HepG2 (cell line): ENCODE results near the gene FAM43B. TPM values are rescaled to one million over a fixed set of nuclear protein-coding genes. Genes with fewer than 3 reads are reported as not detected.

Source experiments
- ASH2L ChIP-seq: fragments of 300-600, 200-600 bp; sonication (generic); IDR thresholded peaks from 2 replicates; pipeline ENCODE4 v1.7.0; 2017; ENCODE audit warnings: low read depth, mild to moderate bottlenecking, moderate library complexity, mixed read lengths, low read length; ENCODE audit not compliant: insufficient read length
- ATAD3A ChIP-seq: sonication (generic); formaldehyde crosslinking; IDR thresholded peaks from 2 replicates; pipeline ENCODE4 v1.4.0; 2020; ENCODE audit warnings: missing genetic modification reagents
- ATF1 ChIP-seq: IDR thresholded peaks from 2 replicates; pipeline ENCODE4 v1.6.1; 2016; ENCODE audit warnings: mild to moderate bottlenecking, control low read depth
- DNMT1 ChIP-seq: sonication (generic); formaldehyde crosslinking; IDR thresholded peaks from 2 replicates; pipeline ENCODE4 v1.5.1; 2020; ENCODE audit warnings: mild to moderate bottlenecking, missing genetic modification reagents
- ELF3 ChIP-seq: IDR thresholded peaks from 2 replicates; pipeline ENCODE4 v1.6.1; 2016; ENCODE audit warnings: missing genetic modification reagents, missing compliant biosample characterization
- FIP1L1 ChIP-seq: fragments of 200-400 bp; formaldehyde crosslinking; IDR thresholded peaks from 2 replicates; pipeline ENCODE4 v1.6.1; 2018; ENCODE audit warnings: low read depth, mild to moderate bottlenecking, low read length, moderate library complexity, borderline replicate concordance; ENCODE audit not compliant: insufficient read depth
- KLF12 ChIP-seq: sonication (generic); formaldehyde crosslinking; IDR thresholded peaks from 2 replicates; pipeline ENCODE4 v1.4.0; 2020; ENCODE audit warnings: missing genetic modification reagents, borderline replicate concordance
- MZF1 ChIP-seq: sonication (generic); formaldehyde crosslinking; IDR thresholded peaks from 2 replicates; pipeline ENCODE4 v1.8.1; 2023; ENCODE audit warnings: mild to moderate bottlenecking, missing genetic modification reagents, borderline replicate concordance
- NCOA2 ChIP-seq: sonication (generic); formaldehyde crosslinking; IDR thresholded peaks from 2 replicates; pipeline ENCODE4 v1.8.0; 2022; ENCODE audit warnings: inconsistent platforms
- PHF21A ChIP-seq: sonication (generic); formaldehyde crosslinking; IDR thresholded peaks from 2 replicates; pipeline ENCODE4 v1.5.0; 2020; ENCODE audit warnings: mild to moderate bottlenecking, missing genetic modification reagents
- PHF5A ChIP-seq: IDR thresholded peaks from one replicate; pipeline ENCODE4 v1.6.1; 2018; ENCODE audit warnings: low read depth, missing genetic modification reagents; ENCODE audit not compliant: unreplicated experiment
- SP2 ChIP-seq: sonication (generic); formaldehyde crosslinking; IDR thresholded peaks from 2 replicates; pipeline ENCODE4 v1.5.1; 2020; ENCODE audit warnings: mild to moderate bottlenecking, missing genetic modification reagents
- SRSF1 ChIP-seq: fragments of 200-400 bp; formaldehyde crosslinking; optimal IDR thresholded peaks from 2 replicates; pipeline ENCODE3; 2017; ENCODE audit warnings: mild to moderate bottlenecking, low read depth, low read length, moderate library complexity
- TOE1 ChIP-seq: sonication (generic); formaldehyde crosslinking; IDR thresholded peaks from 2 replicates; pipeline ENCODE4 v1.4.0; 2020; ENCODE audit warnings: mild to moderate bottlenecking, missing genetic modification reagents
- YEATS2 ChIP-seq: sonication (generic); formaldehyde crosslinking; IDR thresholded peaks from 2 replicates; pipeline ENCODE4 v1.4.0; 2020; ENCODE audit warnings: missing genetic modification reagents, borderline replicate concordance
- ZNF232 ChIP-seq: sonication (generic); formaldehyde crosslinking; IDR thresholded peaks from 2 replicates; pipeline ENCODE4 v1.4.0; 2020; ENCODE audit warnings: missing genetic modification reagents, borderline replicate concordance
- ZNF768 ChIP-seq: sonication (generic); formaldehyde crosslinking; IDR thresholded peaks from 2 replicates; pipeline ENCODE4 v1.4.0; 2020; ENCODE audit warnings: missing genetic modification reagents
- ZNF782 ChIP-seq: sonication (generic); formaldehyde crosslinking; IDR thresholded peaks from 2 replicates; pipeline ENCODE4 v1.4.0; 2020; ENCODE audit warnings: missing genetic modification reagents, mild to moderate bottlenecking, borderline replicate concordance
- polyA plus RNA-seq, 8 experiments: library from polyadenylated mRNA; depleted of rRNA in 3 of 8; stranded (reverse) in 7 of 8; unstranded in 1 of 8; fragments of >200 nt; fragmentation: Illumina TruSeq in 4 of 8; extraction: Trizol in 4 of 8; gene quantifications; 2 replicates each; pipeline versions ENCODE4 v1.2.1 to v1.2.3, GENCODE V29; 2011 to 2016; ENCODE audit warnings: low read depth in 4 of 8, missing spikeins in 1 of 8, mixed read lengths in 1 of 8; ENCODE audit not compliant: insufficient read depth in 1 of 8
- total RNA-seq, 5 experiments: library from RNA; depleted of rRNA; stranded (reverse); fragments of >200 nt; fragmentation: Illumina TruSeq; extraction: Trizol; gene quantifications; 2 replicates each; pipeline ENCODE4 v1.2.3, GENCODE V29; 2016; ENCODE audit warnings: low read depth in 1 of 5
- TF ChIP-seq, protein P1 (sequence below): IDR thresholded peaks from 2 replicates; pipeline ENCODE4 v1.6.1; 2016
- TF ChIP-seq, protein P2 (sequence below): sonication (generic); formaldehyde crosslinking; IDR thresholded peaks from 2 replicates; pipeline ENCODE4 v1.4.0; 2020; ENCODE audit warnings: mild to moderate bottlenecking, missing genetic modification reagents
- TF ChIP-seq, protein P3 (sequence below): IDR thresholded peaks from 2 replicates; pipeline ENCODE4 v1.6.1; 2016; ENCODE audit warnings: low read depth, control low read depth

Gene FAM43B
- total and polyA plus RNA-seq, 2 of the 13 experiments (the other 11 are each of a cell fraction or from before 2014, with no cell fraction given), result 0.63 to 3.7 TPM

DNA sequence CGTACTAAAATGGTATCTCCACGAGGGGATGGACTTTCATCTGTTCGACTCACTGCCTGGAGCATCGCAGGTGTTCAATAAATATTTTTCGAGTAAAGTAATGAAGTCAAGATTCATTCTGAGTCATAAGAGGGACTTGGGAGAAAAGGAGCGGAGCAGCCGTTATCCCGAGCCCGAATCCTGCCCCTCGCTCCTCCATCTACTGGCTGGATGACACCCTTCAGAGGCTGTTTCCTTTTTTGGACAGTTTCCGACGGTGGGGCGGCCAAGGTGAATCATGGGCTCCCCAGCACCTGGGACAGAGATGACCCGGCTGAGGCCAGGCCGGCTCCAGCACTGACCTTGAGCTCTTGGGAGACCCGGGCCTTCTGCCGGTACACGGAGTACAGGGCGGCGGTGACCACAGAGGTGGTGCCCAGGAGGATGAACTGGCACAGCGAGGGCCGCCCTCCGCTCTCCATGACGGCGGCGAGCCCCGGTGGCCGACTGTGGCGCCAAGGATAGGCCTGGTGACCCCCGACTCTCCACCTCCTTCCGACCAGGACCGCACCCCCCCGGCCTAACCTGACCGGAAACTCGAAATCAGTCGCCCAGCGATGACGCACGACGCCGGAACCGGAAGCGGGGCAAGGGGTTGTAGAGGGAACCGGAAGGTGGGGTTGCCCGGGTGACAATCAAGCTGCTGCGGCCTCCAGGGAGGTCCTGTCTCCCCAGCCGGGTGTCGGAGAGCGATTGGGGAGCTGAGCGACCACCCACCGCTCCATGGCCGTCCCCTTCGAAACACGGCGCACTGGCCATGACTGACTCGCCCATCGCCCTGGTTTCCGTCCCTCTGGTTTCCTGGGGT is 44.6 kb upstream of the FAM43B start, which contains the start of gene MUL1 (continued):
- TF ChIP-seq SRSF1, result peak; percentile 66
- peak; percentile 97 for TF ChIP-seq ATF1
- 0 out of 2 replicates have a peak, but pooled peaks have one; percentile 44 for TF ChIP-seq KLF12 (CRISPR knock-in tag)
- TF ChIP-seq, protein P1, sequence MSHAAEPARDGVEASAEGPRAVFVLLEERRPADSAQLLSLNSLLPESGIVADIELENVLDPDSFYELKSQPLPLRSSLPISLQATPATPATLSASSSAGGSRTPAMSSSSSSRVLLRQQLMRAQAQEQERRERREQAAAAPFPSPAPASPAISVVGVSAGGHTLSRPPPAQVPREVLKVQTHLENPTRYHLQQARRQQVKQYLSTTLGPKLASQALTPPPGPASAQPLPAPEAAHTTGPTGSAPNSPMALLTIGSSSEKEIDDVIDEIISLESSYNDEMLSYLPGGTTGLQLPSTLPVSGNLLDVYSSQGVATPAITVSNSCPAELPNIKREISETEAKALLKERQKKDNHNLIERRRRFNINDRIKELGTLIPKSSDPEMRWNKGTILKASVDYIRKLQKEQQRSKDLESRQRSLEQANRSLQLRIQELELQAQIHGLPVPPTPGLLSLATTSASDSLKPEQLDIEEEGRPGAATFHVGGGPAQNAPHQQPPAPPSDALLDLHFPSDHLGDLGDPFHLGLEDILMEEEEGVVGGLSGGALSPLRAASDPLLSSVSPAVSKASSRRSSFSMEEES (CRISPR knock-in tag), result no peak
- TF ChIP-seq PHF5A (CRISPR knock-in tag), result no peak
- peak; percentile 56; the same call in 1 of the 2 replicates for TF ChIP-seq ZNF768 (CRISPR knock-in tag)
- TF ChIP-seq, protein P2, sequence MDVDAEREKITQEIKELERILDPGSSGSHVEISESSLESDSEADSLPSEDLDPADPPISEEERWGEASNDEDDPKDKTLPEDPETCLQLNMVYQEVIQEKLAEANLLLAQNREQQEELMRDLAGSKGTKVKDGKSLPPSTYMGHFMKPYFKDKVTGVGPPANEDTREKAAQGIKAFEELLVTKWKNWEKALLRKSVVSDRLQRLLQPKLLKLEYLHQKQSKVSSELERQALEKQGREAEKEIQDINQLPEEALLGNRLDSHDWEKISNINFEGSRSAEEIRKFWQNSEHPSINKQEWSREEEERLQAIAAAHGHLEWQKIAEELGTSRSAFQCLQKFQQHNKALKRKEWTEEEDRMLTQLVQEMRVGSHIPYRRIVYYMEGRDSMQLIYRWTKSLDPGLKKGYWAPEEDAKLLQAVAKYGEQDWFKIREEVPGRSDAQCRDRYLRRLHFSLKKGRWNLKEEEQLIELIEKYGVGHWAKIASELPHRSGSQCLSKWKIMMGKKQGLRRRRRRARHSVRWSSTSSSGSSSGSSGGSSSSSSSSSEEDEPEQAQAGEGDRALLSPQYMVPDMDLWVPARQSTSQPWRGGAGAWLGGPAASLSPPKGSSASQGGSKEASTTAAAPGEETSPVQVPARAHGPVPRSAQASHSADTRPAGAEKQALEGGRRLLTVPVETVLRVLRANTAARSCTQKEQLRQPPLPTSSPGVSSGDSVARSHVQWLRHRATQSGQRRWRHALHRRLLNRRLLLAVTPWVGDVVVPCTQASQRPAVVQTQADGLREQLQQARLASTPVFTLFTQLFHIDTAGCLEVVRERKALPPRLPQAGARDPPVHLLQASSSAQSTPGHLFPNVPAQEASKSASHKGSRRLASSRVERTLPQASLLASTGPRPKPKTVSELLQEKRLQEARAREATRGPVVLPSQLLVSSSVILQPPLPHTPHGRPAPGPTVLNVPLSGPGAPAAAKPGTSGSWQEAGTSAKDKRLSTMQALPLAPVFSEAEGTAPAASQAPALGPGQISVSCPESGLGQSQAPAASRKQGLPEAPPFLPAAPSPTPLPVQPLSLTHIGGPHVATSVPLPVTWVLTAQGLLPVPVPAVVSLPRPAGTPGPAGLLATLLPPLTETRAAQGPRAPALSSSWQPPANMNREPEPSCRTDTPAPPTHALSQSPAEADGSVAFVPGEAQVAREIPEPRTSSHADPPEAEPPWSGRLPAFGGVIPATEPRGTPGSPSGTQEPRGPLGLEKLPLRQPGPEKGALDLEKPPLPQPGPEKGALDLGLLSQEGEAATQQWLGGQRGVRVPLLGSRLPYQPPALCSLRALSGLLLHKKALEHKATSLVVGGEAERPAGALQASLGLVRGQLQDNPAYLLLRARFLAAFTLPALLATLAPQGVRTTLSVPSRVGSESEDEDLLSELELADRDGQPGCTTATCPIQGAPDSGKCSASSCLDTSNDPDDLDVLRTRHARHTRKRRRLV (CRISPR knock-in tag), result peak; percentile 70; the same call in 1 of the 2 replicates
- TF ChIP-seq ATAD3A (CRISPR knock-in tag), result no peak
- peak; percentile 56 for TF ChIP-seq ELF3 (CRISPR knock-in tag)
- peak; percentile 72; the same call in 1 of the 2 replicates for TF ChIP-seq ZNF232
- TF ChIP-seq MZF1 (CRISPR knock-in tag), result no peak; the same call in 1 of the 2 replicates
- TF ChIP-seq, protein P3, sequence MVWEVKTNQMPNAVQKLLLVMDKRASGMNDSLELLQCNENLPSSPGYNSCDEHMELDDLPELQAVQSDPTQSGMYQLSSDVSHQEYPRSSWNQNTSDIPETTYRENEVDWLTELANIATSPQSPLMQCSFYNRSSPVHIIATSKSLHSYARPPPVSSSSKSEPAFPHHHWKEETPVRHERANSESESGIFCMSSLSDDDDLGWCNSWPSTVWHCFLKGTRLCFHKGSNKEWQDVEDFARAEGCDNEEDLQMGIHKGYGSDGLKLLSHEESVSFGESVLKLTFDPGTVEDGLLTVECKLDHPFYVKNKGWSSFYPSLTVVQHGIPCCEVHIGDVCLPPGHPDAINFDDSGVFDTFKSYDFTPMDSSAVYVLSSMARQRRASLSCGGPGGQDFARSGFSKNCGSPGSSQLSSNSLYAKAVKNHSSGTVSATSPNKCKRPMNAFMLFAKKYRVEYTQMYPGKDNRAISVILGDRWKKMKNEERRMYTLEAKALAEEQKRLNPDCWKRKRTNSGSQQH (CRISPR knock-in tag), result peak; percentile 60; the same call in 1 of the 2 replicates
- TF ChIP-seq FIP1L1, result no peak
- peak; percentile 54; the same call in 1 of the 2 replicates for TF ChIP-seq PHF21A (CRISPR knock-in tag)
- TF ChIP-seq SP2 (CRISPR knock-in tag), result peak; percentile 65
- TF ChIP-seq TOE1 (CRISPR knock-in tag), result no peak
- TF ChIP-seq ZNF782, result no peak
- no peak for TF ChIP-seq DNMT1 (CRISPR knock-in tag)
- TF ChIP-seq ASH2L, result peak; percentile 71
- TF ChIP-seq NCOA2 (CRISPR knock-in tag), result no peak; the same call in 1 of the 2 replicates
- TF ChIP-seq YEATS2, result peak; percentile 97
